ENCODE results near the gene AKAP8. TPM values are rescaled to one million over a fixed set of nuclear protein-coding genes. Genes with fewer than 3 reads are reported as not detected.

Gene AKAP8
- total RNA-seq, 1 experiment from 2014 or later: 59.5 TPM

GRCh38 chr19:15402411-15403150 is 23.0 kb upstream of the AKAP8 start:
- Histone ChIP-seq H3K4ac (ENCODE audit: low read depth, low read length) (no peak overlapping the region), H3K14ac (ENCODE audit: insufficient read depth, low read length) (no peak overlapping the region; the same call in 1 of the 2 replicates), H3K4me2 (ENCODE audit: insufficient read depth, insufficient read length, low read length) (no peak overlapping the region), H4K5ac (ENCODE audit: insufficient read length, low read depth, low read length) (no peak overlapping the region), H4K8ac (replicated peaks; ENCODE audit: insufficient read length, low read depth, low read length) (no peak overlapping the region), H2BK15ac (ENCODE audit: low read depth, low read length) (no peak overlapping the region), H3K9me3 (ENCODE audit: control insufficient read depth, low read depth, low read length) (no peaks in the 10 kb centered on the region), H2AFZ (ENCODE audit: low read length) (no peak overlapping the region), H2BK12ac (ENCODE audit: insufficient read length, low read depth, low read length) (no peak overlapping the region), H3K4me1 (ENCODE audit: insufficient read depth, low read length) (no peaks in the 10 kb centered on the region), H3K56ac (ENCODE audit: insufficient read length, low read depth, low read length) (no peak overlapping the region), H2BK20ac (ENCODE audit: low read depth, low read length, poor library complexity, severe bottlenecking) (no peak overlapping the region), H2AK5ac (ENCODE audit: insufficient read length, low read length) (no peak overlapping the region), H4K91ac (ENCODE audit: insufficient read length, low read depth, low read length) (no peak overlapping the region), H3K27me3 (ENCODE audit: insufficient read depth, low read length) (no peaks in the 10 kb centered on the region), H3K23me2 (ENCODE audit: insufficient read length, low read depth, low read length, poor library complexity, severe bottlenecking) (no peaks in the 10 kb centered on the region), H4K20me1 (ENCODE audit: control insufficient read depth, insufficient read depth, insufficient read length) (peaks cover 2% of the 10 kb centered on the region), H3K23ac (ENCODE audit: insufficient read length, low read depth, low read length) (no peak overlapping the region), H3K18ac (ENCODE audit: insufficient read length, low read depth, low read length) (no peak overlapping the region), H3K27ac (ENCODE audit: insufficient read length, low read depth, low read length) (no peak overlapping the region), H3K9ac (ENCODE audit: extremely low read depth, insufficient read length, low read length) (no peak overlapping the region), H3T11ph (ENCODE audit: low read length) (no peak overlapping the region), H3K79me1 (ENCODE audit: insufficient read depth, low read depth, low read length, poor library complexity, severe bottlenecking) (peaks cover 7% of the 10 kb centered on the region), H3K79me2 (ENCODE audit: insufficient read depth, low read length) (peaks cover 34% of the 10 kb centered on the region), H2BK5ac (ENCODE audit: insufficient read length, low read length) (no peak overlapping the region), H2BK120ac (ENCODE audit: low read depth, low read length, poor library complexity, severe bottlenecking) (no peak overlapping the region)
- no peaks in the 10 kb centered on the region; a peak in 1 of 5 replicates for H3K9me3 Mint-ChIP-seq
- no peak for DNase-seq
- no peaks in the 10 kb centered on the region for H3K27me3 Mint-ChIP-seq (ENCODE audit: low read depth)
- peaks cover 27 to 62% (median 45%) of the 10 kb centered on the region in 3 experiments for H3K36me3 Mint-ChIP-seq (ENCODE audit: insufficient read depth in 1 of 3, low read depth in 3 of 3)
- H3K27ac Mint-ChIP-seq: peak overlapping the region in 2 of 3 experiments; percentile 71 to 75; a peak in 3 of 7 replicates
- peaks cover 0 to 3% of the 10 kb centered on the region in 2 experiments; a peak in 1 of 4 replicates for H3K4me1 Mint-ChIP-seq
- no CpG with 5 or more reads among the region's 15 CpGs for WGBS (ENCODE audit: extremely low coverage, insufficient read length, low lambda C conversion rate)
- no peak for TF ChIP-seq CTCF (conservative IDR thresholded peaks at IDR 0.05)
- H3K4me3 Mint-ChIP-seq: no peak overlapping the region
